Measurements from ENCODE around the gene EPB41L1.

EPB41L1 gene

DNA sequence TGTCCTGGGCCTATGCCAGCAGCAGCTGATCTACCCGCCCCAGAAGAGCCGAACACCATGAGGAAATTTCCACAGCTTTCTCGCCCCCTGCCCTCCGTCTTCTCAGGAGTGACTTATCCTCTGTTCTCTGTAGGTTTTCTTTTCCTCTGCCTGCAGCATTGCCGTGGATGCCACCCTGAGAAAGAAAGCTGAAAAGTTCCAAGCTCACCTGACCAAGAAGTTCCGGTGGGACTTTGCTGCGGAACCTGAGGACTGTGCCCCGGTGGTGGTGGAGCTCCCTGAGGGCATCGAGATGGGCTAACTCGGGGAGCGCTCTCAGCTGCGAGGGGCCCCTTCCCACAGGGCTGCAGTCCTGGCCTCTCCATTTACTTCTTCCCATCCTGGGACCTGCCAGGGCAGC lies 100.9 kb downstream of the EPB41L1 start:
- DNase-seq (ENCODE audit: low spot score), result no peak
- no peak for FAIRE-seq

DNA sequence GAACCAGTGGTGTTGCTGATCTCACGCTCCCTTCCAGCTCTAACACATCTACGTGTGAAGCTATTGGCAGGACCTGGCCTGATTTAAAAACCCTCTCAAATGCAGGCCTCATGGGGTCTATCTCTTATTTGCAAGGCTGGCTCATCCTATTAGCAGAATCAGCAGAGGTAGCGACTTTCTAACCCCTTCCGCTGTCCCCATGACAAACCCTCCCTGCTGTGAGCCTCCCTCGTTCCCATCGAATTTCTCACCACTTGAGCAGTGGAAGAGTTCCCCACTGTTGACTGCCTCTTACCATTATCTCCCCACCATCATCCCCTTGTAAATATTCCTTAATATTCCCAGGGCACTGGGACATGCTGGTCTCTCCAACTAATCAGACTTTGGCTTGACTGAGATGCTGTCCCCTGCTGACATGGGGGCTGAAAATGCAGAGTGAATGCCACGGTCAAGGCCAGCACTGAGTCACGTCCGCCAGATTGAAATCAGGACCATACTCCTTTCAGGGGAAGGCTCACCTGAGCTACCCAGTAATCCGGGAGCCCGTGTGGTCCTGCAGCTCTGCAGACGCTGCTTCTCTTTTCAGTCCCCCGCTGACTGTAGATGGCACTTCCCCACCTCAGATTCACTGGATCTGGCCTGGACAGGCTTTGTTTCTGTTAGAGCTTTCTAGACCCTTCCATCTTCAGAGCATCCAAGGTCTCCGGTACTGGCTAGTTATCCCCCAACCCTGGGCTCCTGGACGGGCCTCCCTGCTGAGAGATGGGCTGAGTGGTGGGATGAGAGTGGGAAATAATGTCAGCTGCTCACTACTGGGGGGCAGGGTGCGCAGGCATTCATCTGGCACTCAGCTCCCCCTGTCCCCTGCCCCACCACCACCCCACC lies 104.9 kb downstream of the EPB41L1 start:
- DNase-seq (ENCODE audit: low spot score), result no peak
- no peak for FAIRE-seq

DNA sequence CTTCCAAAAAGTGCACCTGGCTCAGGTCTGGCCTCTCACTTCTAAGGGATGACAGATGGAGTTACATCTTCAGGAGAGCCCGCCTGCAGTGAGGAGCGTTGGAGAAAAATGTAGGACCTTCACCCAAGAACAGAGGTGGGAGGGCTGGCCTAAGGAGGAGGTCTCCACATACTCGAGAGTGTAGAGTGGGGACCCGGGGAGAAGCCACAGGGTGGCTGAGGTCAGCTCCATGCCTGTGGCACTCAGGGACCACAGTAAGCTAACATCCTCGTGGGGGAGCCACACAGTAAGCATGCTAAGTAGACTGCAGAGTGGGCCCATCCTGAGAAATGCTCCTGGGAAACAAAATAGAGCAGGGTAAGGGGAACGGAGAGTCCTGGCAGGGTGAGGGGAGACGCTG lies 105.8 kb downstream of the EPB41L1 start:
- DNase-seq (ENCODE audit: low spot score) (no peak), FAIRE-seq (no peak)

DNA sequence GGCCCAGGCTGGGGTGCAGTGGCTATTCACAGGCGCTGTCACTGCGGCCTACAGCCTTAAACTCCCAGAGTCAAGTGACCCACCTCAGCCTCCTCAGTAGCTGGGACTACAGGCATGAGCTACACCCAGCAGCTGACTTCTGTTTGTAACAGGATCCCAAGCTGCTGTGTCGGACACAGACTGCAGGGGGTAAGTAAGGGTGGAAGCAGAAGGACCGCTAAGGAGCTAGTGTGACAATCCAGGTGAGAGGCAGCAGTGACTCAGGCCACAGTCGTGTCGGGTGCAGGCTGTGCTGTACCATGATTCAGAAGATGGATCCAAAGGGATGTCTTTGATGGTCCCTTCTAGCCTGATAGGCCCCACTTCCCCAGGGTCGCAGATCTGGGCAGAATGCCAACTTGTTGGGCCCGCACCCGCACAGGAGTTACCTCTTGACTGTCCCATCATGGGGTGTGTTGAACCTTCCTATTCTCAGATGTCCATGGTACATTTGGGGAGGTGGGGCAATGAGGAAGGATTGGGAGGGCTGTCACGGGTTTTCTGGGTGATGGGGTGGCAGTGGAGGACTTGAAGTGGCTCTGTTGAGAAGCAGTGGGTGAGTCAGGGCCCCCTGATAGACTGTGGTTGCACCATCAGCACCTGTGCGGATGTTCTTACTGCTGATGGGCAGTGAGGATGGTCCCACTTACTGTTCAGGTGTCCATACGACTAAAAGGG lies 107.0 kb downstream of the EPB41L1 start:
- no peak for DNase-seq (ENCODE audit: low spot score)
- FAIRE-seq, result no peak

DNA sequence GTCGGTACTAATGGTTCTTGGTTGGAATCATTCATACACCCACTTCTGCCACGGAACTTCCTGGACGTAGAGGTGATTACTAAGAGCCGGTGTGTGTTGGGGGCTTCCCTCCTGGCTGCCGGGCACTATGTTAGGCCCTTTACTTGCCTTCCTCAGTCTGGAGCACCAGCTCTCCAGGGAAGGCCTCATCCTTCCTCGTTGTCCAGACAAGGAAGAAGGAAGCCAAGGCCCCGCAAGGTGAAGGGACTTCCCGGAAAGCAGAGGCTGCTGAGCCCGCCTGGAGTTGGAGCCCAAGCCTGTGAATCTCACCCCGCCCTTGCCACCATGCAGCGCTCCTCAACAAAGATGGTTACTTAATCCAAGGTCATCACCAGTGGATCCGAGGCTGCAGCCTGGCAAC lies 107.9 kb downstream of the EPB41L1 start:
- DNase-seq (ENCODE audit: low spot score) (no peak), FAIRE-seq (no peak)

DNA sequence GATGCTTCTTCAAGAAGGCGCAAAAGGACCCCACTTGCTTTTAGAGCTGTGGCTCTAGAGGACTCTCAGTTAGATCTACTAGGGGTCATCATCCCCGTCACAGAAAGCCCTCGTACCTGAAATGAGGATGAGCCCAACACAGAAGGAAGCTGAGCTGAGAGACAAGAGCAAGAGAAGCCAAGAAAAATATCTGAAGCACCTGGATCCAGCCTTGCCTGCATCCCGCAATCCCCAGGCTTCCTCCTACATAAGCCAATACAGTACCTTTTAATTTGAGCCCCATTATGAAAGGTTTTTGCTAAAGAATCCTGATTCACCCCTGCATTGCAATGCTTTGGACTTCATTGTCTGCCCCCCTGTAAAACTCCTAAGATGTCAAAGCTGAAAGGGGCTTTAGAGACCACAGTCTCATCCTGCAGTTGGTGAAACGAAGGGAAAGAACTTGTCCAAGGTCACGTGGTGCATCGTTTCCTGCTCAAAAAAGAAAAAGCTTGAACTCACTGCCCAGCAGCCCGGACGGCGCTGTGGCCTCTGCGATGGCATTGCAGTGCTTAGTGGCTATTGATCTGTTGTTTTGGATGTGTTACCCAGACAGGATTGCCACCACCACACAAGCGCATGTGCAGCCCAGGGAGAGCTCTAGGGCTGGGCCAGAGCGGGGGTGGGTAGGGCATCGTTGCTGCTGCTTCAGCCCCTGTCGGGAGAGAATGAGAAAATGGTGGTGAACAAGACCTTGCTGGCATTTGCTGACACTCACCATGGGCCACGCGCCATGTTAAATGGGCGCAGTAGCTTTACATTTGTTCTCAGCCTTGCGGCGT lies 110.1 kb downstream of the EPB41L1 start:
- DNase-seq (ENCODE audit: low spot score), result no peak
- FAIRE-seq, result no peak

DNA sequence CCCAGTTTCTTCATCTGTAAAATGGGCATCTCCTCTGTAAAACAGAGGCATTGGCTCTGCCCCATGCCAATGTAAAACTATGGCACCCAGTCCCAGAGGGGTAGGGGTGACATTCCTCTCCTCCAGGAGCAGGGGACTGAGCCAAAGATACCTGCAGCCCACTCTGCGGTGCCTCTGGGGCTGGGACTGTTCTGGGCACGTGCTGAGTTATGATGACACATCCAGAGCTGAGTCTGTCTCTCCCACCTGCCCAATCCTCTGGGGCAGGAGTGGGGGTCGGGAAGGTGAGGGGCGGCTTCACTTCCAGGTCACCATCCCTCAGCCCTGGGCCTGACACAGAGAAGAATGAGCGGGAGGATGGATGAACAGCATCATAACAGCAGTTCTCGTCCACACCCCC lies 111.6 kb downstream of the EPB41L1 start:
- no peak for FAIRE-seq
- DNase-seq (ENCODE audit: low spot score), result no peak

DNA sequence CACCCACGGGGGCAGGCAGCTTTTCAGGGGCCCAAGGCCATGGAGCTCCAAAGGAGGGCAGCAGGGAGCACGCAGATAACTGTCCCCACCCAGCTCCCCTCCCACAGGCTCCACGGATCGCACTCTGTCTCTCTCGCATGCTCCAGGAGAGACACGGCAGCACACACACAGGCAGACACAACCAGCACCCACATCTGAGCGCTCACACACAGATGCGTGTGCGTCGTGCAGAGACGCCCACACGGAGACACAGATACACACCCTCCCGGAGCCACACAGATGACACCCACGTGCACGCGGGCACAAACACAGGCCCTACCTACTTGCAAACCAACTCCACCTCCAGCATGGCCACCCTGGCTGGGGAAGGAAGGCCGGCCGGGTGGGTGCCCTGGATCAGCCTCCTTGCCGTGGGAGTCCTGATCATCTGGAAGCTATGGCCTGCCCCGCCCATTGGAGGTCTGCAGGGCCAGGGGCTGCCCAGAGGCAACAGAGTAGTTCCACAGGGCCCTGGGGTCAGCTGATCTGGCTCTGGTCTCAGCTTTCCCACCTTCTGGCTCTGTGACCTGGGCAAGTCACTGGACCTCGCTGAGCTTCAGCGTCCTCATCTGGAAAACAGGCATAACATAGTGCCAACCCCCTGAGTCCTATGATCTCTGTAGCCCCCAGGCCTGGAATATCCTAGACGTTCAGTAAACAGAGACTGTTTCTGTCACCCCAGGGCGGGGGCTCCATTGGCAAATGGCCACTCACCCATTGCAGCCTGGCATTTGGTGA lies 113.3 kb downstream of the EPB41L1 start:
- no peak for FAIRE-seq
- no peak for DNase-seq (ENCODE audit: low spot score)

DNA sequence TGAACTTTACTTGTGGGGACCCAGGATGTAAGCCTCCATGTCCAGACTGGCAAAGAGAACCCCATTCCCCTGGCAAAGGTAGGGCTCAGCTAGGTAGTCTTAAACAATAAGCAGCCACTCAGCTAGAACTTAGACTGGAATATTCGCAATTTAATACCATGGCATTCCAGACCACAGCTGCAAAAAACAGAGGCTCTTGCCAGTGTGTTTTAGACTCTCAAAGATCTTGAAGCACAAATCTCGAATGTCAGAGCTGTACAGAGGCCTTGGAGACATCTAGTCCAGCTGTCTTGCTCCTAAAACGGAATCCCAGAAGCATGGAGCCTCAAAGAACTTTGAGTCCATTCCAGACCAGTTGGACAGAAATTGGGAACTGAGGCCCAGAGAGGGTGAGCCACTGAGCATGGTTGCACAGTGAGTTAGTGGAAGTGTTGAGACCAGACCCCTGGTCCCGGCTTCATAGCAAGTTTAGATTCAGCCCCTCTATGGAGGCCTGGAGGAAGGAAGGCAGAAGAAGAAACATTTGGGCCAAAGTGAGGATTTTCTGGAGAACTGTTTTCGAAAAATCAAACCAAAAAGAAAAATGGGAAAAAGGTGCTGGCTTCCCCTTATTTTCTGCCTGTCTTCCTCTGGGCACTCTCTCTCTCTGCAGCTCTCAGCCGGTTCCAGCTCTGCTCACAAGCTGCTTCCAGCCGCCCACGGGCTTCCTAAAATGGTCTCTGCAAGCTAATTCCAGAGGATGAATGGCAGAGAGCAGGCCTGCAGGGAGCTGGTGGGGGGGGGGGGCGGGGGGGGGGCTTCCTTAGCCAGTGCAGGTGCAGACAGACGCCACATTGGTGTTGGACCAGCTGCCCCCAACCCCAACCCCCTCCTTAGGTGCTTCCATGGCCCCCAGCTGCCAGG lies 114.2 kb downstream of the EPB41L1 start:
- FAIRE-seq, result no peak
- DNase-seq (ENCODE audit: low spot score), result no peak

DNA sequence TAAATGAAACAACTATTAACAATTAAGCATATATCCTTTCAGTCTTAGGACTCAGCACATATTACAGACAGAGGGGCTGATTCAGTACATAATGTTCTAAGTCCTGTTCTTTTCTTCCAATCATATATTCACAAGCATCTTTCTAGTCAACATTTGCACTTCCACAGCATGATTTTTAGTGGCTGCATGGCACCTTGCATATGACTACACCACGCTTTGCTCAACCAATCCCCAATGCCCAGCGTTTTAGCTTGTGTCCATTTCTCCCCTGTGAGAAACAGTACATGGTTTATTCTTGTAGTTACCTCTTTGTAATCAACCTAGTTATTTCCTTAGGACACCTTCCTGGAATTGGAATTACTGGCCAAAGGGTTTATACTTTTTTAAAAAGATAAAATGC lies 115.0 kb downstream of the EPB41L1 start:
- FAIRE-seq (no peak), DNase-seq (ENCODE audit: low spot score) (no peak)

DNA sequence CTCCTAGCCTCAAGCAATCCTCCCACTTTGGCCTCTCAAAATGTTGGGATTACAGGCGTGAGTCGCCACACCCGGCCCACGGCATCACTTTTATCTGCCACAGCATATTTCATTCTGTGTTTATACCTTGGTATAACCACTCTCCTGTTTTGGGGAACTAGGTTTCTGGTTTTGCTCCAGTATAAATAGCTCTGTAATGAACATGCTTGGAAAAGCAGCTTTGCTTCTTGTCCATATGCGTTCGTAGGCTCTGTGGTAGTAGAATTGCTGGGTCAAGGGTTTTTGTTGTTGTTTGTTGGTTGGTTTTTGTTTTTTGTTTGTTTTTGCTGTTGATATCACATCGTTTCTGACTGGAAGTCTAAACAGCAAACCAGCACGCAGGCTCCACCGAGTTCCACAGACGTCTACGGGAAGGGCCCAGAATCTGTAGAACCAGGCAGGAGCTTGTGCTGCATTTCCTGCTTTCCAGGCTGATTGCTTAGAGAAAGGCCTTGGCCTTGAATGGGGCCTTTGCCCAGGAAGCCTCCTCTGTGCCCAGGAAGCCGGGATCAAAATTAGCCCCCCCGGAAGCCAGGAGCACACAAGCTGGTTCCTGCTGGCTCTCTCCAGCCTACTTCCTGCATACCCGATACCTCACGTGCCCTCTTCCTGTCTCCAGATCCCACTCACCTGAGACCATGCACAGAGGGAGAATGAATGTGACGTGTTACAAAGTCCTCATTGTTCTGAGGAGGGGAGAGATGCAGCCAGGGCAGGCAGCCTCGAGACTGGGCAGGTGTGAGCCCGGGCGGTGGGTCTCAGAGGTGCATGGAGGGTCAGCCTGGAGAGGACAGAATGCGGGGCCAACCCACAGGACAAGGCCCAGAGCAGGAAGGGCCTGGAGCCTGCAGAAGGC lies 116.5 kb downstream of the EPB41L1 start:
- DNase-seq (ENCODE audit: low spot score) (no peak), FAIRE-seq (no peak)

DNA sequence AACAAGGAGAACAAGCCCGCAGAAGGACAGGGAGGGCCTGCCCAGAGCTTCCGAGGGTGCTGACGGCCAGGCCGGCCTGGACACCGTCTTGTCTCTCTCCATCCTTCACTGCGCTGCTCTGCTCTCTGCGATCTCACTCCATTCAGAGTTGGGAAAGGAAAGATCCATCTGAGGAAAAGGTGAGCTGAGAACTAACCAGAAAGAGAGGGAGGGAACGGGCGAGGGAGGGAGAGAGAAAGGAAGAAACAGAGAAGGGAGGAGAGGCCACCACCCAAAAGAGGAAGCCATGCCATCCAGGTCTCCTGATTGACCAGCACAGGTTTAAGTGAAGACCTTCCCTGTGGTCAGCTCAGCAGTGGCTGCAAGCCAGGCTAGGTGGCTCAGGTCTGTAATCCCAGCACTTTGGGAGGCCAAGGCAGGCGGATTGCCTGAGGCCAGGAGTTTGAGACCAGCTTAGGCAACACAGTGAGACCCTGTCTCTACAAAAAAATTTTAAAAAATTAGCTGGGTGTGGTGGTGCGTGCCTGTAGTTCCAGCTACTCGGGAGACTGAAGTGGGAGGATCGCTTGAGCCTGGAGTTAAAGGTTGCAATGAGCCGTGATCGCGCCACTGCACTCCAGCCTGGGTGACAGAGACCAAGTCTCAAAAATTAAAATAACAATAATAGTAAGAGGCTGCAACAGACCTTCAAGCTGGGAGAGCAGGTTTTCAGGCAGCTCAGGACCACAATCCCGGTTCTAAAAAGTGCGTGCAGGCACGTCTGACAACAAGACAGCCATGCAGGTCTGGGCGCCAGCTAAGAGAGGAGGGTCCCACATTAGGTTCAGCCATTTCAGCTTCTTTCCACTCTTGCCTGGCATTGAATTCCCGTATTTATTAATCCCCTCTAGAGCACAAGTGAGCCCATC lies 117.4 kb downstream of the EPB41L1 start:
- DNase-seq (ENCODE audit: low spot score), result no peak
- no peak for FAIRE-seq

DNA sequence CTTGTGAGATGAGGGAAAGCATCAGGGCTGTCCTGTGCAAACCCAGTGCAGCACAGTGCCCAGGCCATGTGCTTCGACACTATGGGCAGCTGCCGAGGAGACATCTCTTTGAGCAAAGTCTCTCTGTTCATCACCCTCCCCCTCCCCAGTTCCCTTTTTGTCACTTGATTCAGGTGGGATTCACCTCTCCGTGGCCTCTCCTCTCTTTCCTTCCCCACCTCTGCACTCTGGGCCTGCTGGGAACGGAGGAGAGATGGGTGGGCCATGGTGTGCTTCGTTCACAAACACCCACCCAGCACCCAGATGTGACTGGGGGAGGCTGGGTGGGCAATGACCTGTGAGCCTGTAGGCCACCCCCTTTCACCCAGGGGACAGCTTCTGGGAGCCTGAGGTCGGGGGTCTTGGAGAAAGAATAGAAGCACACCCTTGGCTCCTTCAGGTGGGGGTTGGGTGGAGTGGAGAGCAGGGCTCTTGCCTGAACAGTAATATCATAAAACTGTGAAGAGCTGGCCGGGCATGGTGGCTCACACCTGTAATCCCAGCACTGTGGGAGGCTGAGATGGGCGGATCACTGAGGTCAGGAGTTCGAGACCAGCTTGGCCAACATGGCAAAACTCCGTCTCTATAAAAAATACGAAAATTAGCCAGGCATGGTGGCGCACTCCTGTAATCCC lies 118.1 kb downstream of the EPB41L1 start:
- DNase-seq (ENCODE audit: low spot score) (no peak), FAIRE-seq (no peak)

DNA sequence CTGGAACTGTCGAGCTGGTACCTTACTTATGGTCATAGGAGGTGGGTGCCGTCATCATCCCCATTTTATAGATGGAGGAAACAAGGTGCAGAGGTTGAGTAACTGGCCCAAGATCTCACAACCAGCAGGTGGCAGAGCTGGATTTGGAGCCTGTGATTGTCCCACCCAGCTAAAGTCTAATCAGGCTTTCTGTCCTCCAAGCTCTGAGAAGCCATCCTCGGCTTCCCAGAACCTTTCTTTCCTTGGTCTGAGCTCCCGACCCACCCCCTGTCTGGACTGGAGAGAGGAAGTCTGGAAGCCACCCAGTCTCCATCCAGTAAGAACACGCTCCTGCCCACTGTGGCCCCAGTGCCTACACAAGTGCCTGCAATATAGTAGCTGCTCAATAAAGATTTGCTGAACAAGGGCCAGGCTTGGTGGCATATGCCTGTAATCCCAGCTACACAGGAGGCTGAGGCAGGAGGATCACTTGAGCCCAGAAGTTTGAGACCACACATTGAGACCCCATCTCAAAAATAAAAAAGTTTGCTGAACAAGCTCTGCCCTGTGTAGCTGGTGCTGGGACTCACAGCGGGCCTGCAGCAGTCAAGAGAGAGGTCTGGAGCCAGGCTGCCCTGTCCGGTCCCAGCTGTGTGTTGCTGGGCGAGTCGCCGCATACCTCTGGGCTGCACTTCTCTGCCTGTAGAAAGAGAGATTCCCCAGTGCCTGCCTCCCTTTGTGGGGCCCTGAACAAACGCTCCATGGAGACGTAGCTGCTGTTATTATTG lies 119.1 kb downstream of the EPB41L1 start:
- FAIRE-seq (no peak), DNase-seq (ENCODE audit: low spot score) (no peak)

DNA sequence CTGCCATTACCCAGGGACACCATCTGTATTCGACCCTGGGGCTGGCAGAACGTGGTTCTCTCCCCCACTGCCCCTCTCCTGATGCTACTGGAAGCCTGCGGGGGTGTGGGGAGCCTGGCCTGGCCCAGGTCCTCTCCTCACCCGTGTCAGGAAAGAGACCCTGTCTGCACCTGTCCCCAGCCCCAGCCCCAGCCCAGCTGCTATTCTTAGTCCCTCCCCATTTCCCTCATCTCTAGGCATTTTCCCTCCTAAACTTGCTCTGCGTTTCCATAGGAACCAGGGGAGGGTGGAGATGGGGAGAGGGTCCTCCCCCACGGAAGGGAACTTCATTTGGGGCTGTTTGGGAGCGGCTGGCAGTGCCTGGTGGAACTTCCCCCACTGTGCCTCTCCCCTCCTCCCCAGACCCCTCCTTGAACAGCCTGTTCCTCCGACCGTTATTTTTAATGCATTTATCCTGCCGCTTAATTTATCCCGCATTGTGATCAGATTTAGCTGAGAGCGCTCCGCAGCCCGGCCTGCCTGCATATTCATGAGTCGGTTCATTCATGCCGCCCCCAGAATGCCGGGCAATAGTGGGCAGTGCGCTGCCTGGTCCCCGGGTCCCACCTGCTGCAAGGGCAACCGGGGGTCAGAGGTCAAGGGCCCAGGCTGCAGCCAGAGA lies 119.8 kb downstream of the EPB41L1 start:
- DNase-seq (ENCODE audit: low spot score) (no peak), FAIRE-seq (no peak)

DNA sequence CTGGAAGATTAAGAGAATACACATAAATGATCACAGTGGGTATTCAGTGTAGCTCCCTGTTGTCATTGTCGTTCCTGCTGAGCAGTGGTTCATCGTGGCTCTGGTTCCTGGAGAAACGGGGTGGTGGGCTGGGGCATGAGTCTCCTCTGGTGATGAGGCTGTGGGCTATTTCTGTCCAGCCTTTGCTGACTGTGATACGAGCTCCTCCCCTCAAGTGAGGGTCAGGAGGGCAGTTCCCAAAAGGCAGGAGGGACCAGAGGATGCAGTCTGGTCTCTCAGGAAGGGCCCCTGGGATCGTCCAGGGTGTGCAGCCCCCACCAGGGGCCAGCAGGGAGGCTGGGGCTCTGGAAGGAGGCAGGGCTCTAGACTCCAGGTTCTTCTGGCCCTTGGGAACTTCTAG lies 120.5 kb downstream of the EPB41L1 start:
- FAIRE-seq (no peak), DNase-seq (ENCODE audit: low spot score) (no peak)
